Gastrocnemius medialis (tissue), 4 donors: ENCODE results near the gene NPEPL1. TPM values are rescaled to one million over a fixed set of nuclear protein-coding genes. Genes with fewer than 3 reads are reported as not detected.

Source experiments
- ATAC-seq, 2 donors: fragments of 150-250 bp; one replicate each; pipeline ENCODE4 v1.9.1; 2016
- DNase-seq, 2 donors: peaks; one replicate each; pipeline ENCODE4 v3.0.0-alpha.2; 2019
- H3K27ac ChIP-seq, 4 donors: fragments of 200-600 bp; sonication (generic); 1 replicate in 1 of 4; 2 replicates in 3 of 4; pipeline ENCODE4 v1.5.1; 2016 to 2018; ENCODE audit warnings: mild to moderate bottlenecking in 2 of 4, moderate library complexity in 1 of 4
- H3K27me3 ChIP-seq, 3 donors: fragments of 200-600 bp; sonication (generic) in 2 of 3; 1 replicate in 1 of 3; 2 replicates in 2 of 3; pipeline versions ENCODE4 v1.5.1 to v1.6.0; 2016 to 2019; ENCODE audit warnings: mild to moderate bottlenecking in 1 of 3, moderate library complexity in 1 of 3
- H3K36me3 ChIP-seq, 2 donors: fragments of 200-600 bp; sonication (generic) in 1 of 2; one replicate each; pipeline ENCODE4 v1.5.1; 2017 to 2018
- H3K4me1 ChIP-seq, 2 donors: fragments of 200-600 bp; sonication (generic) in 1 of 2; one replicate each; pipeline ENCODE4 v1.5.1; 2016 to 2017; ENCODE audit warnings: mild to moderate bottlenecking in 2 of 2
- H3K4me3 ChIP-seq, 4 donors: fragments of 200-600 bp; sonication (generic) in 3 of 4; 1 replicate in 1 of 4; 2 replicates in 3 of 4; pipeline ENCODE4 v1.5.1; 2016 to 2019; ENCODE audit warnings: mild to moderate bottlenecking in 2 of 4
- H3K9me3 ChIP-seq, 3 donors: fragments of 200-600 bp; sonication (generic) in 2 of 3; 1 replicate in 1 of 3; 2 replicates in 2 of 3; pipeline ENCODE4 v1.5.1; 2016 to 2019
- POLR2A ChIP-seq, 2 donors: fragments of 450-650 bp; IDR thresholded peaks; one replicate each; pipeline ENCODE4 v1.6.1; 2017; ENCODE audit warnings: antibody characterized with exemption in 2 of 2, mild to moderate bottlenecking in 2 of 2, moderate library complexity in 2 of 2
- in situ Hi-C, 4 donors: fragments of 200-750 bp; cut with MboI; loops; one replicate each; pipeline versions ENCODE4 v1.15.0 to v1.8.0; 2017; ENCODE audit warnings: low sequenced_read_pairs in 4 of 4
- intact Hi-C: fragments of 100-400 bp; cut with DNase I; formaldehyde crosslinking; loops from one replicate; pipeline ENCODE4 v1.15.1; 2023; ENCODE audit warnings: low total_unique reads
- total RNA-seq, 4 donors: library from RNA; depleted of rRNA; stranded (reverse); fragments of >200 nt; gene quantifications; one replicate each; pipeline versions ENCODE4 v1.1.0 to v1.2.3, GENCODE V29; 2016
- TF ChIP-seq, protein P1 (sequence below), 5 experiments: fragments of 450-650 bp in 3 of 5; fragments of 200-600 bp in 2 of 5; sonication (generic) in 2 of 5; IDR thresholded peaks in 4 of 5; conservative IDR thresholded peaks in 1 of 5; 1 replicate in 4 of 5; 2 replicates in 1 of 5; pipeline ENCODE4 v1.5.1; 2016 to 2019; ENCODE audit warnings: antibody characterized with exemption in 5 of 5, mild to moderate bottlenecking in 3 of 5, moderate library complexity in 3 of 5

NPEPL1 gene
- total RNA-seq, 4 donors from 2014 or later, result 18.1 to 51.5 (median 34.3) TPM

DNA sequence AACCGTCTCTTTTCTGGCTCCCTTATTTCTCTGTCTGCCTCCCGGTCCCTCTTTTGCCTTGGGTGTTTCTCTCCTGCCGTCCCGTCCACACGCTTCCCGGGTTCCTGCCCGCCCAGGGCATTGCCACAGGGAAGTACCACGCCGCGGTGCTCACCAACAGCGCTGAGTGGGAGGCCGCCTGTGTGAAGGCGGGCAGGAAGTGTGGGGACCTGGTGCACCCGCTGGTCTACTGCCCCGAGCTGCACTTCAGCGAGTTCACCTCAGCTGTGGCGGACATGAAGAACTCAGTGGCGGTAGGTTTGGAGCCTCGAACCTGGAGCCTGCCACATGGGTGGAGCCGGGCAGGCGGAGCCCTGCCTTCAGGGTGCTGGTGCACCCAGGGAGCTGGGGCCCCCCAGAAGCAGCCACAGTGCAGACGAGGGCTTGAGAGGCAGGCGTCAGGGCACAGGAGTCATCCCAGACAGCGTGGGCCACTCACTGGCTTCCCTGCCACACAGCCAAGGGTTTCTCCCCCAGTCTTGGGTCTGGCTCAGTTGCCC, 21.3 kb downstream of the NPEPL1 start:
- Histone ChIP-seq H3K4me3 (no peak overlapping the region), H3K27me3 (no peaks in the 10 kb centered on the region), H3K36me3 (peaks cover 0 to 6% of the 10 kb centered on the region in 2 donors), H3K9me3 (no peaks in the 10 kb centered on the region), H3K27ac (no peak overlapping the region), H3K4me1 (no peaks in the 10 kb centered on the region)
- intact Hi-C loops (no loop called here), in situ Hi-C loops (no loop called here)
- DNase-seq (no peak), ATAC-seq (no peak)
- TF ChIP-seq, protein P1, sequence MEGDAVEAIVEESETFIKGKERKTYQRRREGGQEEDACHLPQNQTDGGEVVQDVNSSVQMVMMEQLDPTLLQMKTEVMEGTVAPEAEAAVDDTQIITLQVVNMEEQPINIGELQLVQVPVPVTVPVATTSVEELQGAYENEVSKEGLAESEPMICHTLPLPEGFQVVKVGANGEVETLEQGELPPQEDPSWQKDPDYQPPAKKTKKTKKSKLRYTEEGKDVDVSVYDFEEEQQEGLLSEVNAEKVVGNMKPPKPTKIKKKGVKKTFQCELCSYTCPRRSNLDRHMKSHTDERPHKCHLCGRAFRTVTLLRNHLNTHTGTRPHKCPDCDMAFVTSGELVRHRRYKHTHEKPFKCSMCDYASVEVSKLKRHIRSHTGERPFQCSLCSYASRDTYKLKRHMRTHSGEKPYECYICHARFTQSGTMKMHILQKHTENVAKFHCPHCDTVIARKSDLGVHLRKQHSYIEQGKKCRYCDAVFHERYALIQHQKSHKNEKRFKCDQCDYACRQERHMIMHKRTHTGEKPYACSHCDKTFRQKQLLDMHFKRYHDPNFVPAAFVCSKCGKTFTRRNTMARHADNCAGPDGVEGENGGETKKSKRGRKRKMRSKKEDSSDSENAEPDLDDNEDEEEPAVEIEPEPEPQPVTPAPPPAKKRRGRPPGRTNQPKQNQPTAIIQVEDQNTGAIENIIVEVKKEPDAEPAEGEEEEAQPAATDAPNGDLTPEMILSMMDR (IDR thresholded peaks at IDR 0.05 in 4 of 5, conservative IDR thresholded peaks at IDR 0.05 in 1 of 5), result no peak
- no peak for TF ChIP-seq POLR2A (IDR thresholded peaks at IDR 0.05)

DNA sequence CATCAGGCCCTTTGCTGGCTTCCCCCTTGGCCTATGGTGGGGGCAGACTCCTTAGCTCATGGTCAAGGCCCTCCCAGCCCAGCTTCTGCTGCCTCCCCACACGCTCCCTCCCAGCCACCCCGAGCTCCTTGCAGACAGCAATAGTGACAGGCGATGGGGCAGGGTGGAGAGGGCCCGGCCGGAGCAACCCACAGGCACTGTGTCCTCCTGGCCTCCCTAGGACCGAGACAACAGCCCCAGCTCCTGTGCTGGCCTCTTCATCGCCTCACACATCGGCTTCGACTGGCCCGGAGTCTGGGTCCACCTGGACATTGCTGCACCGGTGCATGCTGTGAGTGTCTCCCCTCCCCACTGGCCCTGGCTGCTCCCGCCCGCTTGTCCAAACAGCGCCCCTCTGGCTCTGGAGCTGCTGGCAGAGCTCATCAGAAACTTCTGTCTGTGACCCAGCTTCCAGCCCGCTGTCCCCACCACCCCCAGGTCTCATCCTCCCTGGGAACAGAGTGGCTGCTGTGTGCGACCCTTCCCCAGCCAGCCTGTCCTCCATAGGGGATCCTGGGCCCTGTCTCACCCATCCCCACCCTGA, 21.8 kb downstream of the NPEPL1 start:
- peaks cover 0 to 6% of the 10 kb centered on the region in 2 donors for H3K36me3 ChIP-seq
- intact Hi-C loops (no loop called here), in situ Hi-C loops (no loop called here)
- H3K4me3 ChIP-seq, result no peak overlapping the region
- no peak for DNase-seq
- no peak overlapping the region for H3K27ac ChIP-seq
- no peaks in the 10 kb centered on the region for H3K4me1 ChIP-seq
- no peaks in the 10 kb centered on the region for H3K9me3 ChIP-seq
- H3K27me3 ChIP-seq, result peaks cover 0 to 3% (median 0%) of the 10 kb centered on the region in 3 donors
- no peak for TF ChIP-seq POLR2A (IDR thresholded peaks at IDR 0.05)
- TF ChIP-seq, protein P1 (IDR thresholded peaks at IDR 0.05 in 4 of 5, conservative IDR thresholded peaks at IDR 0.05 in 1 of 5), result no peak
- ATAC-seq, result no peak

DNA sequence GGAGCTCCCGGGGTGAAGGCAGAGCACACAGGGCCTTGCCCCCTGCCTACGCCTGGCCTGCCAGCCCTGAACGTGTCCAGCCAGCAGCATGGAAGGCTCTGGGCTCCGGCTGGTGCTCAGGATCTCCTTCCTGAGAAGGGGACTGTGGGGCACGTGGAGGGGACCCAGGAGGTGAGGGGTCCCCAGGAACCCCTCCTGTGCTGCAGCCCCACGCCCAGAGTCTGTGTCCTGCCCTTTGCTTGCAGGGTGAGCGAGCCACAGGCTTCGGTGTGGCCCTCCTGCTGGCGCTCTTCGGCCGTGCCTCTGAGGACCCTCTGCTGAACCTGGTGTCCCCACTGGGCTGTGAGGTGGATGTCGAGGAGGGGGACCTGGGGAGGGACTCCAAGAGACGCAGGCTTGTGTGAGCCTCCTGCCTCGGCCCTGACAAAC, 22.3 kb downstream of the NPEPL1 start:
- H3K4me1 ChIP-seq, result no peaks in the 10 kb centered on the region
- H3K27ac ChIP-seq, result no peak overlapping the region
- intact Hi-C loops, result no loop called here
- TF ChIP-seq, protein P1 (IDR thresholded peaks at IDR 0.05 in 4 of 5, conservative IDR thresholded peaks at IDR 0.05 in 1 of 5), result no peak
- no peak for TF ChIP-seq POLR2A (IDR thresholded peaks at IDR 0.05)
- no peaks in the 10 kb centered on the region for H3K9me3 ChIP-seq
- H3K27me3 ChIP-seq, result peaks cover 0 to 5% (median 0%) of the 10 kb centered on the region in 3 donors
- peaks cover 0 to 6% of the 10 kb centered on the region in 2 donors for H3K36me3 ChIP-seq
- in situ Hi-C loops, result no loop called here
- no peak overlapping the region for H3K4me3 ChIP-seq
- ATAC-seq, result no peak
- DNase-seq, result no peak

DNA sequence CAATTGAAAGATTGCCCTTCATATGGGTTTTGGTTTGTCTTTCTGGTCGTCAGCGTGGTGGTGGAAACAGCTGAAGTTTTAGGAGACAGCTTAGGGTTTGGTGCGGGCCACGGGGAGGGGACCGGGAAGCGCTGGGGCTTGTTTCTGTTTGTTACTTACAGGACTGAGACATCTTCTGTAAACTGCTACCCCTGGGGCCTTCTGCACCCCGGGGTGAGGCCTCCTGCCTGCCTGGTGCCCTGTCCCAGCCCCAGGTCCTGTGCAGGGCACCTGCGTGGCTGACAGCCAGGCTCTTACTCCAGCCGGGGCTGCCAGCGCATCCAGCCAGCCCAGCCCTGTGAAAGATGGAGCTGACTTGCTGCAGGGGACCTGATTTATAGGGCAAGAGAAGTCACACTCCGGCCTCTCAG, 22.8 kb downstream of the NPEPL1 start:
- DNase-seq, result no peak
- Histone ChIP-seq H3K36me3 (peaks cover 0 to 6% of the 10 kb centered on the region in 2 donors), H3K9me3 (no peaks in the 10 kb centered on the region), H3K4me3 (no peak overlapping the region), H3K27ac (no peak overlapping the region), H3K4me1 (no peaks in the 10 kb centered on the region), H3K27me3 (peaks cover 0 to 10% (median 0%) of the 10 kb centered on the region in 3 donors)
- TF ChIP-seq, protein P1 (IDR thresholded peaks at IDR 0.05 in 4 of 5, conservative IDR thresholded peaks at IDR 0.05 in 1 of 5), result no peak
- TF ChIP-seq POLR2A (IDR thresholded peaks at IDR 0.05), result no peak
- no peak for ATAC-seq
- intact Hi-C loops, result no loop called here
- in situ Hi-C loops, result no loop called here
